Measurements from ENCODE around the gene SLC16A6.

DNA sequence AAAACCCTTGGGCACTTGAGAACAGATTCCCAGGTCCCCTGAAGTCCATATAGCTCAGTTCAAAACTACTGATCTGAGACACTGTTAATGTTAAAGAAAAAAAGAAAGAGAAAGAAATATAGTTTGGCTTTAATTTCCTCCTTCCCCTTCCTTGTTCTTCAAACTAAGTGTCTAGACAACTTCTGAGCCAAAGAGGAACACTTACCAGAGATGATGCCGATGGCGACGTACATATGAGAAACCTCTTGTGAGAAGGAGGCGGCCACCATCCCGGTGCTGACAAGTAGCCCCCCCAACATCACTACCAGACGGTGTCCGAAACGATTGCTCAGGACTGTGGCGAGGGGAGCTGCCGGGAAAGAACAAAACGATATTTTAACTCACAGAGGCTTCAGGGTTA is 17.2 kb downstream of the SLC16A6 start:
- TF ChIP-seq EZH2 (IDR thresholded peaks at IDR 0.05; ENCODE audit: insufficient read depth, poor library complexity, severe bottlenecking) = no peak
- no peak for TF ChIP-seq EZH2phosphoT487 (IDR thresholded peaks at IDR 0.05; ENCODE audit: insufficient read depth, low read depth)

Data from GM23248 (cell line).